ENCODE results near the gene DEPDC1.

Gene DEPDC1

DNA sequence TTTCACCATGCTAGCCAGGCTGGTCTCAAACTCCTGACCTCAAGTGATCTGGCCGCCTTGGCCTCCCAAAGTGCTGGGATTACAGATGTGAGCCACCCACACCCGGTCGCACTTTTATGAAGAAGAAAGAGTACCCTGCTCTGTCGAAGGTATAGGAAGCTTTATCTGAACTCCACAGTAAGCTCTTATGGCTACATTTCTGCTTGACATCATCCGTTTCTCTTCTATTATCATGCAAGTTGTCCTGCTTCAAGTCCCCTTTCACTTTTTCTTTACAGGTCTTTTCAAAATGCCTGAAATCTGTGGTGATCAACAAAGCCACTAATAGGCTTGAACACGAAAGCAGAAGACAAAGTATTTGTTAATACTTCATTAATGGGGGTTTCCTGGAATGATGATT is 51.2 kb downstream of the DEPDC1 start:
- TF ChIP-seq, protein P1, sequence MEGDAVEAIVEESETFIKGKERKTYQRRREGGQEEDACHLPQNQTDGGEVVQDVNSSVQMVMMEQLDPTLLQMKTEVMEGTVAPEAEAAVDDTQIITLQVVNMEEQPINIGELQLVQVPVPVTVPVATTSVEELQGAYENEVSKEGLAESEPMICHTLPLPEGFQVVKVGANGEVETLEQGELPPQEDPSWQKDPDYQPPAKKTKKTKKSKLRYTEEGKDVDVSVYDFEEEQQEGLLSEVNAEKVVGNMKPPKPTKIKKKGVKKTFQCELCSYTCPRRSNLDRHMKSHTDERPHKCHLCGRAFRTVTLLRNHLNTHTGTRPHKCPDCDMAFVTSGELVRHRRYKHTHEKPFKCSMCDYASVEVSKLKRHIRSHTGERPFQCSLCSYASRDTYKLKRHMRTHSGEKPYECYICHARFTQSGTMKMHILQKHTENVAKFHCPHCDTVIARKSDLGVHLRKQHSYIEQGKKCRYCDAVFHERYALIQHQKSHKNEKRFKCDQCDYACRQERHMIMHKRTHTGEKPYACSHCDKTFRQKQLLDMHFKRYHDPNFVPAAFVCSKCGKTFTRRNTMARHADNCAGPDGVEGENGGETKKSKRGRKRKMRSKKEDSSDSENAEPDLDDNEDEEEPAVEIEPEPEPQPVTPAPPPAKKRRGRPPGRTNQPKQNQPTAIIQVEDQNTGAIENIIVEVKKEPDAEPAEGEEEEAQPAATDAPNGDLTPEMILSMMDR (IDR thresholded peaks at IDR 0.05; ENCODE audit: insufficient read depth, low read depth, low read length, missing control alignments): no peak
- H3K4me3 ChIP-seq (ENCODE audit: low read length): no peak overlapping the region
- no peak for DNase-seq (ENCODE audit: low read depth)

GRCh38 chr1:68442822-68443556 is 53.9 kb downstream of the DEPDC1 start:
- peak; percentile 88 for DNase-seq (ENCODE audit: low read depth)
- H3K4me3 ChIP-seq (ENCODE audit: low read length): no peak overlapping the region
- TF ChIP-seq, protein P1 (IDR thresholded peaks at IDR 0.05; ENCODE audit: insufficient read depth, low read depth, low read length, missing control alignments): peak; percentile 78

- TF ChIP-seq, protein P1 (IDR thresholded peaks at IDR 0.05; ENCODE audit: insufficient read depth, low read depth, low read length, missing control alignments): no peak
- no peak overlapping the region for H3K4me3 ChIP-seq (ENCODE audit: low read length)
- DNase-seq (ENCODE audit: low read depth): no peak
Observed at GRCh38 chr1:68442006-68442405, 54.9 kb downstream of the DEPDC1 start.

GRCh38 chr1:68438310-68438709 is 58.6 kb downstream of the DEPDC1 start:
- peak; percentile 20 for DNase-seq (ENCODE audit: low read depth)
- TF ChIP-seq, protein P1 (IDR thresholded peaks at IDR 0.05; ENCODE audit: insufficient read depth, low read depth, low read length, missing control alignments): no peak
- H3K4me3 ChIP-seq (ENCODE audit: low read length): no peak overlapping the region

- TF ChIP-seq, protein P1 (IDR thresholded peaks at IDR 0.05; ENCODE audit: insufficient read depth, low read depth, low read length, missing control alignments): no peak
- H3K4me3 ChIP-seq (ENCODE audit: low read length): no peak overlapping the region
- no peak for DNase-seq (ENCODE audit: low read depth)
Observed at GRCh38 chr1:68433395-68433794, 63.5 kb downstream of the DEPDC1 start.

DNA sequence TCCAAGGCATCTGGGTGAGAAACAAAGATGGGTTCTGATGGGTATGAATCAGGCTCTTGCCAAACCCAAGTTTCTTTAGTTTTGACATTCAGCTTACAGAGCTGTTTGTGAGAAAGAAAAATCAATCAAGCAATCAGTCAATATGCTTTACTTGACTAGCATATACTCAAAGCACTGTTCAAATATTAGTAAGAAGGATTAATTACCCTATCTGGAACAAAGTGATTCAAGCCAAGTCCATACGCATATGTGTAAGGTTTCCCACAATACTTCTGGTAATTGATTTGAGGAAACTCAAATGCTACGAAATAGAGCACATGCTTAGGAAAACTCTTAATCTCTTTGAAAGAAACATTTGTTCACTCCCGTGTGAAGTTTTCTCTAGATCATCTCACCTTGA is 65.8 kb downstream of the DEPDC1 start:
- no peak overlapping the region for H3K4me3 ChIP-seq (ENCODE audit: low read length)
- TF ChIP-seq, protein P1 (IDR thresholded peaks at IDR 0.05; ENCODE audit: insufficient read depth, low read depth, low read length, missing control alignments): no peak
- DNase-seq (ENCODE audit: low read depth): no peak

DNA sequence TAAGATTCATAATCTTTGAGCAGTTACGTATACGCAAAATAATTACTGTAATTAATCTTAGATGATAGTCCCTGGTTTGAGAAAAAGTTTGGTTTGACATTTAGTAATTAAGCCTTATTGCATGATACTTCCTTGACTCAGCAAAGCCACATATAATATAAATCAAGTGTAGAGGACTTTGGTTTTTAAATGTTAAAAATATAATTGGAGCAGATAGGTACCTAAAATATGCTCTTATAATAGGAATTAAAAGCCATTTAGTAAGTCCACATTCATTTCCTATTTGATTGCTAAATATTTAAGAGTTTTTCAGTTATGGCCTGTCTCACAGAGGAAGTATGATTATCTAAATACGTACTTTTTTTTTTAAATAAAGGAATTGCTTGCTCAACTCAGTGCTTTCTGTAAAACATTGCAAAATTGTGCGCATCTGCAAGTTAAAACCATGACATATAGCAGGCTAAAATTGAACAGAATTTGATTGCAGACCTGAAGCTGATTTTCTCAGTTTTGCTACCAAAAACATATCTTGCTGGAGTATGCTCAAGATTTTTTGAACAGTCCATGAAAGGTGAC is 67.6 kb downstream of the DEPDC1 start:
- TF ChIP-seq, protein P1 (IDR thresholded peaks at IDR 0.05; ENCODE audit: insufficient read depth, low read depth, low read length, missing control alignments): no peak
- DNase-seq (ENCODE audit: low read depth): no peak
- H3K4me3 ChIP-seq (ENCODE audit: low read length): no peak overlapping the region
